Trophoblast cell (in vitro differentiated cells and primary cell): ENCODE data around the gene MRPL9. TPM values are rescaled to one million over a fixed set of nuclear protein-coding genes. Genes with fewer than 3 reads are reported as not detected.

Experiments
- DNase-seq, 2 donors: peaks; one replicate each; pipeline ENCODE4 v3.0.0-alpha.2; 2016
- H2AFZ ChIP-seq: 2 replicates; pipeline ENCODE4 v1.6.1; 2013; ENCODE audit warnings: low read length, moderate library complexity, mild to moderate bottlenecking; ENCODE audit not compliant: insufficient read depth, poor library complexity
- H2AK5ac ChIP-seq: 2 replicates; pipeline ENCODE4 v1.6.1; 2013; ENCODE audit warnings: mild to moderate bottlenecking, low read length
- H2BK120ac ChIP-seq: 2 replicates; pipeline ENCODE4 v1.6.1; 2013; ENCODE audit warnings: low read length, mild to moderate bottlenecking, moderate library complexity; ENCODE audit not compliant: insufficient read depth, poor library complexity
- H2BK12ac ChIP-seq: 2 replicates; pipeline ENCODE4 v1.6.1; 2013; ENCODE audit warnings: mild to moderate bottlenecking, low read length, moderate library complexity
- H2BK5ac ChIP-seq: 2 replicates; pipeline ENCODE4 v1.6.1; 2013; ENCODE audit warnings: low read length, low read depth, moderate library complexity, mild to moderate bottlenecking; ENCODE audit not compliant: poor library complexity
- H3K14ac ChIP-seq: 2 replicates; pipeline ENCODE4 v1.6.1; 2013; ENCODE audit warnings: mild to moderate bottlenecking, low read length
- H3K18ac ChIP-seq: 2 replicates; pipeline ENCODE4 v1.6.1; 2013; ENCODE audit warnings: mild to moderate bottlenecking, low read length
- H3K23ac ChIP-seq: 2 replicates; pipeline ENCODE4 v1.6.1; 2013; ENCODE audit warnings: low read length
- H3K27ac ChIP-seq: 2 replicates; pipeline ENCODE4 v1.5.1; 2013; ENCODE audit warnings: low read depth, mild to moderate bottlenecking, inconsistent platforms, low read length, moderate library complexity
- H3K27me3 ChIP-seq: 2 replicates; pipeline ENCODE4 v1.6.1; 2013; ENCODE audit warnings: inconsistent platforms, mild to moderate bottlenecking, low read length, moderate library complexity; ENCODE audit not compliant: insufficient read depth
- H3K36me3 ChIP-seq, 2 experiments: 1 replicate in 1 of 2; 2 replicates in 1 of 2; pipeline ENCODE4 v1.6.1; 2013; ENCODE audit warnings: low read length in 2 of 2, mild to moderate bottlenecking in 2 of 2, moderate library complexity in 1 of 2; ENCODE audit not compliant: insufficient read depth in 2 of 2, control insufficient read depth in 1 of 2
- H3K4ac ChIP-seq: 2 replicates; pipeline ENCODE4 v1.6.1; 2013; ENCODE audit warnings: low read depth, mild to moderate bottlenecking, low read length, moderate library complexity
- H3K4me1 ChIP-seq, 2 experiments: 1 replicate in 1 of 2; 2 replicates in 1 of 2; pipeline ENCODE4 v1.6.1; 2013; ENCODE audit warnings: low read length in 2 of 2, mild to moderate bottlenecking in 2 of 2, moderate library complexity in 1 of 2; ENCODE audit not compliant: insufficient read depth in 2 of 2, control insufficient read depth in 1 of 2
- H3K4me2 ChIP-seq: 2 replicates; pipeline ENCODE4 v1.6.1; 2013; ENCODE audit warnings: inconsistent platforms, mild to moderate bottlenecking, low read length, moderate library complexity
- H3K4me3 ChIP-seq: 2 replicates; pipeline ENCODE4 v1.5.1; 2013; ENCODE audit warnings: mild to moderate bottlenecking, low read depth, low read length, inconsistent platforms
- H3K79me1 ChIP-seq: one replicate; pipeline ENCODE4 v1.6.1; 2013; ENCODE audit warnings: low read length
- H3K79me2 ChIP-seq: 2 replicates; pipeline ENCODE4 v1.6.1; 2013; ENCODE audit warnings: low read length, mild to moderate bottlenecking; ENCODE audit not compliant: control insufficient read depth, insufficient read depth, poor library complexity
- H3K9ac ChIP-seq: 2 replicates; pipeline ENCODE4 v1.6.1; 2013; ENCODE audit warnings: mild to moderate bottlenecking, low read length
- H3K9me3 ChIP-seq: 2 replicates; pipeline ENCODE4 v1.6.1; 2013; ENCODE audit warnings: low read depth, mild to moderate bottlenecking, control low read depth, inconsistent platforms, low read length; ENCODE audit not compliant: insufficient read depth
- H4K12ac ChIP-seq: 2 replicates; pipeline ENCODE4 v1.6.1; 2013; ENCODE audit warnings: low read depth, mild to moderate bottlenecking, low read length, moderate library complexity
- H4K8ac ChIP-seq: 2 replicates; pipeline ENCODE4 v1.6.1; 2013; ENCODE audit warnings: low read depth, mild to moderate bottlenecking, low read length, moderate library complexity
- H4K91ac ChIP-seq: one replicate; pipeline ENCODE4 v1.6.1; 2013; ENCODE audit warnings: low read depth, mild to moderate bottlenecking, low read length, moderate library complexity
- whole genome bisulfite sequencing: extraction: QIAGEN DNeasy Blood & Tissue Kit; methylation state at CpG from one replicate; pipeline ENCODE4 v1.1.7; 2013; ENCODE audit warnings: missing lambda C conversion rate; ENCODE audit not compliant: insufficient read length, insufficient coverage; ENCODE audit errors: extremely low coverage; 5-methylcytosine and 5-hydroxymethylcytosine counted together
- polyA plus RNA-seq: library from polyadenylated mRNA; stranded (reverse); fragments of 200-250 nt; gene quantifications from 2 replicates; pipeline ENCODE4 v1.2.3, GENCODE V29; 2013

MRPL9 gene
- polyA plus RNA-seq = 67.0 and 69.9 TPM in 2 replicates

DNA sequence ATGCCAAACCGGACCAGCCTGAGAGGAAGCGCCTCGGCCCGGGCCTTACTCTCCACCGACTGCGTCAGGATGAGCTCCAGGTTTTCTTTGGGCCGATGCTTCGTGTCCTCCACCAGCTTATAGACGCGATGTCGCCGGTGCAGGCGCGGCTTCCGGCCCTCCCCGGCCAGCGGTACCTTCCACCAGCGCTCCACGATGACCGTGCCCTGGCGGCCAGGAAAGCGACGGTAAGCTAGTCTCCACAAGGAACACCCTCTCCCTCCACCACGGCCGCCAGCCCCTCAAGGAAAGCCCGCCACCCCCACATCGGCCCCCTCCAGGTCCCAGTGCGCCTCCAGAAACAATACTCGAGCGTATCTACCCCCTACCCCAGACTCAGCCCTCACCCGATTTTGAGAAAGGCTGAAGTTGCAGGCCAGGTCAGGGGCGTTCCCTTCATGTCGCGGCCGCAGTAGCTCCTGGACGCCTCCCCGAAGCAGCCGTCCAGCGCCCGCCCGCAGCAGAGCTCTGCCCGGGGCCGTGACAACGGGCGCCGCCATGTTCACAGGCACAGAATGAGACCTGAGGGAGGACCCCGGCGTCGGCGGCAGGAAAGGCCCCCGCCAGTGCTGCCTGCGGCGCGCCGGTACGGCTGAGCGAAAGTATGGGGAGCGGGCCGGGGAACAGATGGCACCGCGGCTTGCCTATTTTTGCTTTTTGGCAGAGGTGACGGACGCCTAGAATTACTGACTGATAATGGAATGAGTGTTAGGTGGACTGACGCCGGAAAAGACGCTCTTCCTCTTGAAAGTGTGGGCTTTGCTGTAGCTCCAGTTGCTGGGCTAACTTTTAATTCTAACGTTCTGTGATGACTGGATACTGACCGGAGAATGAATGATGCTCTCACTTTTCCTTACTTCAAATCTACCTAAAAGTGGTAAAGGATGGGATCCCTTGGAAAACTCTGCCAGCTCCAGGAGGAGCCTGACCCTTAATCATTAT, at the start of gene MRPL9:
Gene MRPL9 (minus strand): TSS at position 556 of the 981 bp plus-strand sequence. CDS start 17 bp downstream, at position 539.
- H3K14ac ChIP-seq = peak within 1 kb of the TSS; percentile 59

DNA sequence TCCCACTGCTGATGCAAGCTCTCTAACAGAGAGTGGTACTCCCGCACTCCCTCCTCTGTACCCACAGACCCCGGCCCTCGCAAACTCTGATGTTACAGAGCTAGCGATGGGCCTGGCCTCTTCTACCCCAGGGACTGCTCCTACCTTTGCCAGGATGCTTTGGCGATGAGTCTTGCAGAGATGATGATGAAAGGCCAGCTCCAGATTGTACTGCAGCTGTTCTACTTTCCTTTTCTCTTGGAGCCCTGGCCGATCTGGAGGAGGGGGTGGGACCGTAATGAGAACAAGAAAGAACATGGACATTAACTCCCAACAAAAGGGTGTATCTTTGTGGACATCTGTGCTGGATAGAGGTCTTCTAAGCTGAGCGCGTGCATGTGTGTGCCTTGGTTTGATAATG, 47.9 kb upstream of the MRPL9 start:
- no peaks in the 10 kb centered on the region for H3K27me3 ChIP-seq
- no peak overlapping the region for H3K14ac ChIP-seq
- no peak overlapping the region for H3K4ac ChIP-seq
- no peak overlapping the region for H3K27ac ChIP-seq
- no peak overlapping the region for H4K8ac ChIP-seq
- H2AK5ac ChIP-seq = no peak overlapping the region
- DNase-seq = peak; percentile 16 to 68
- no CpG with 5 or more reads among the region's 9 CpGs for WGBS
- H3K79me2 ChIP-seq = no peaks in the 10 kb centered on the region
- H2AFZ ChIP-seq = no peak overlapping the region
- H3K36me3 ChIP-seq = no peaks in the 10 kb centered on the region
- H4K12ac ChIP-seq = no peak overlapping the region
- H3K4me1 ChIP-seq = no peaks in the 10 kb centered on the region
- no peak overlapping the region for H4K91ac ChIP-seq
- H3K9me3 ChIP-seq = no peaks in the 10 kb centered on the region
- H3K4me3 ChIP-seq = no peak overlapping the region
- H3K9ac ChIP-seq = no peak overlapping the region
- no peak overlapping the region for H3K4me2 ChIP-seq
- H2BK5ac ChIP-seq = no peak overlapping the region
- no peak overlapping the region for H3K18ac ChIP-seq
- no peak overlapping the region for H3K23ac ChIP-seq
- no peaks in the 10 kb centered on the region for H3K79me1 ChIP-seq
- H2BK12ac ChIP-seq = no peak overlapping the region
- no peak overlapping the region for H2BK120ac ChIP-seq

More for the DNA sequence above, at the start of gene MRPL9:
- no peak within 1 kb of the TSS for H3K23ac ChIP-seq
- no peaks in the 10 kb centered on the region for H3K9me3 ChIP-seq
- peaks cover 5 to 7% of the 10 kb centered on the region in 2 experiments for H3K4me1 ChIP-seq
- H4K12ac ChIP-seq = peak within 1 kb of the TSS; percentile 68
- no CpG with 5 or more reads among the region's 68 CpGs for WGBS
- peak within 1 kb of the TSS; percentile 67 for H3K18ac ChIP-seq
- H3K79me2 ChIP-seq = no peaks in the 10 kb centered on the region
- peak within 1 kb of the TSS; percentile 91 for H3K4me3 ChIP-seq
- H2BK5ac ChIP-seq = peak within 1 kb of the TSS; percentile 49
- H2BK120ac ChIP-seq = no peak within 1 kb of the TSS
- peak; percentile 77 to 85 for DNase-seq
- H4K91ac ChIP-seq = peak within 1 kb of the TSS; percentile 83
- H4K8ac ChIP-seq = peak within 1 kb of the TSS; percentile 93
- no peak within 1 kb of the TSS for H2BK12ac ChIP-seq
- peak within 1 kb of the TSS; percentile 68 for H2AFZ ChIP-seq
- no peaks in the 10 kb centered on the region for H3K27me3 ChIP-seq
- no peak within 1 kb of the TSS for H2AK5ac ChIP-seq
- peak within 1 kb of the TSS; percentile 94 for H3K9ac ChIP-seq
- peak within 1 kb of the TSS; percentile 84 for H3K4me2 ChIP-seq
- peaks cover 12 to 22% of the 10 kb centered on the region in 2 experiments for H3K36me3 ChIP-seq
- peak within 1 kb of the TSS; percentile 70 for H3K4ac ChIP-seq
- peaks cover 7% of the 10 kb centered on the region for H3K79me1 ChIP-seq
- peak within 1 kb of the TSS; percentile 4 for H3K27ac ChIP-seq

- Histone ChIP-seq H3K79me2 (no peaks in the 10 kb centered on the region), H2BK12ac (no peak overlapping the region), H3K4ac (no peak overlapping the region), H3K79me1 (no peaks in the 10 kb centered on the region), H2BK120ac (no peak overlapping the region), H4K8ac (no peak overlapping the region), H3K23ac (no peak overlapping the region), H4K91ac (no peak overlapping the region), H3K14ac (no peak overlapping the region), H4K12ac (no peak overlapping the region), H3K4me1 (no peaks in the 10 kb centered on the region), H3K4me2 (no peak overlapping the region), H2AK5ac (no peak overlapping the region), H3K9me3 (no peaks in the 10 kb centered on the region), H2AFZ (no peak overlapping the region), H3K27ac (no peak overlapping the region), H3K36me3 (no peaks in the 10 kb centered on the region), H3K9ac (no peak overlapping the region), H2BK5ac (no peak overlapping the region), H3K18ac (no peak overlapping the region), H3K27me3 (no peaks in the 10 kb centered on the region), H3K4me3 (no peak overlapping the region)
- no CpG with 5 or more reads among the region's 1 CpG for WGBS
- no peak for DNase-seq
These were observed 46.8 kb upstream of the MRPL9 start for GRCh38 chr1:151809985-151810556.

DNA sequence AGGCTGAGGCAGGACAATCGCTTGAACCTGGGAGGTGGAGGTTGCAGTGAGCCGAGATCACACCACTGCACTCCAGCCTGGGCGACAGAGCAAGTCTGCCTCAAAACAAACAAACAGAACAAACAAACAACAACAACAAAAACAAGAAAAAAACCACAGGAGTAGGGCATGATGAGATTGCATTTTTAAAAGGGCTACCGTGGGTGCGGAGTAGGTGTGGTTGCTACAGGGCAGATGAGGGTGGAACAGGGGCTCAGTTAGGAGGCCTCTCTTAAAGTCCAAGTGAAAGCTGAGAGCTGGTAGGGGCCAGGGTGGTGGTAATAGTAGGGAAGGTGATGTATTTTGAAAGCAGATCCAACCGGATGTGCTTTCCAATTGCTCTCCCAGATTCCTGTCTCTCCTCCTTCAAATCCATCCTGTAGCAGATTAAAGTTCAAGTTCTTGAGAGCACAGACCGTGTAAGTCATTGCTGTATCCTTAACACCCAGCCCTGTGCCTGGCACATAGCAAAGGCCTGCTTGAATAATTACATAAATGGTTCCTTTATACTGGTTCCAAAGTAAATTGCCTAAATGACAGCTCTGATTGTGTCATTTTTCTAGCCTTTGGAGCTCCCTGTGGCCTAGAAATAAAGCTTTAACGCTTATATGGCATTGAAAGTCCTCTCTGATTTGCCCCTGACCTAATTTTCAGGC, 46.1 kb upstream of the MRPL9 start:
- no CpG with 5 or more reads among the region's 8 CpGs for WGBS
- H3K4me3 ChIP-seq = no peak overlapping the region
- peak in 1 of 2 donors; percentile 33 for DNase-seq

More for the DNA sequence above, 46.1 kb upstream of the MRPL9 start:
- Histone ChIP-seq H3K14ac (no peak overlapping the region), H3K27ac (no peak overlapping the region), H2BK120ac (no peak overlapping the region), H3K18ac (no peak overlapping the region), H4K12ac (no peak overlapping the region), H2BK5ac (no peak overlapping the region), H3K36me3 (no peaks in the 10 kb centered on the region), H3K4me2 (no peak overlapping the region), H4K91ac (no peak overlapping the region), H2AFZ (no peak overlapping the region), H3K9me3 (no peaks in the 10 kb centered on the region), H3K79me2 (no peaks in the 10 kb centered on the region), H3K27me3 (no peaks in the 10 kb centered on the region), H3K79me1 (no peaks in the 10 kb centered on the region), H3K9ac (no peak overlapping the region), H3K4ac (no peak overlapping the region), H2BK12ac (no peak overlapping the region), H4K8ac (no peak overlapping the region), H2AK5ac (no peak overlapping the region), H3K23ac (no peak overlapping the region), H3K4me1 (no peaks in the 10 kb centered on the region)
